Body of pancreas (tissue), 4 donors: ENCODE data around the gene PIP4K2C. TPM values are rescaled to one million over a fixed set of nuclear protein-coding genes. Genes with fewer than 3 reads are reported as not detected.
A peak's percentile ranks its signal among the peaks of the same experiment; 100 is the strongest.

Experiments
- ATAC-seq: fragments of 150-250 bp; one replicate; pipeline ENCODE4 v1.9.1; 2016
- DNase-seq, 4 donors: peaks; one replicate each; pipeline ENCODE4 v3.0.0-alpha.2; 2019
- H3K27ac ChIP-seq, 4 donors: fragments of 200-600 bp; sonication (generic); 1 replicate in 3 of 4; 2 replicates in 1 of 4; pipeline versions ENCODE4 v1.5.1 to v1.6.1; 2016 to 2019; ENCODE audit warnings: mild to moderate bottlenecking in 1 of 4, mixed read lengths in 1 of 4, moderate library complexity in 1 of 4
- H3K27me3 ChIP-seq, 2 donors: fragments of 200-600 bp; sonication (generic); one replicate each; pipeline ENCODE4 v1.6.0; 2016; ENCODE audit warnings: mild to moderate bottlenecking in 1 of 2
- H3K36me3 ChIP-seq, 2 donors: fragments of 200-600 bp; sonication (generic); replicated peaks in 1 of 2; 2 replicates each; pipeline ENCODE4 v1.5.1; 2016; ENCODE audit warnings: low read depth in 2 of 2; ENCODE audit not compliant: insufficient read depth in 1 of 2
- H3K4me1 ChIP-seq: fragments of 200-600 bp; sonication (generic); one replicate; pipeline ENCODE4 v1.6.0; 2016
- H3K4me3 ChIP-seq, 2 donors: fragments of 200-600 bp; sonication (generic); 1 replicate in 1 of 2; 2 replicates in 1 of 2; pipeline ENCODE4 v1.5.1; 2016 to 2019
- H3K9me3 ChIP-seq, 3 donors: fragments of 200-600 bp; sonication (generic); 1 replicate in 2 of 3; 2 replicates in 1 of 3; pipeline ENCODE4 v1.5.1; 2016
- CTCF ChIP-seq, 7 experiments: fragments of 450-650 bp in 4 of 7; fragments of 200-600 bp in 3 of 7; sonication (generic) in 3 of 7; IDR thresholded peaks; one replicate each; pipeline ENCODE4 v1.5.1; 2016 to 2019; ENCODE audit warnings: antibody characterized with exemption in 7 of 7
- POLR2A ChIP-seq, 3 donors: fragments of 450-650 bp; IDR thresholded peaks; one replicate each; pipeline ENCODE4 v1.6.1; 2016; ENCODE audit warnings: antibody characterized with exemption in 3 of 3, mild to moderate bottlenecking in 2 of 3
- WGBS, 2 donors: methylation state at CpG; one replicate each; pipeline ENCODE4 v1.1.5; 2017; 5-methylcytosine and 5-hydroxymethylcytosine counted together
- intact Hi-C: fragments of 100-400 bp; cut with DNase I; formaldehyde crosslinking; loops from one replicate; pipeline ENCODE4 v1.15.1; 2023
- total RNA-seq, 2 donors: library from RNA; depleted of rRNA; stranded (reverse); fragments of >200 nt; gene quantifications; one replicate each; pipeline ENCODE4 v1.1.0, GENCODE V29; 2016

The PIP4K2C gene
- total RNA-seq, 2 donors from 2014 or later, result 12.2 to 48.0 TPM

GRCh38 chr12:57602544-57602943, 11.6 kb downstream of the PIP4K2C start:
- TF ChIP-seq CTCF (IDR thresholded peaks at IDR 0.05) (no peak), POLR2A (IDR thresholded peaks at IDR 0.05) (no peak)
- no peak overlapping the region for H3K27ac ChIP-seq

GRCh38 chr12:57603324-57603723, 12.3 kb downstream of the PIP4K2C start:
- Histone ChIP-seq H3K27me3 (no peaks in the 10 kb centered on the region), H3K36me3 (peaks cover 0 to 7% of the 10 kb centered on the region in 2 donors), H3K4me1 (peaks cover 19% of the 10 kb centered on the region), H3K27ac (peak overlapping the region in 2 of 4 donors; percentile 10 to 69), H3K4me3 (no peak overlapping the region), H3K9me3 (no peaks in the 10 kb centered on the region)
- intact Hi-C loops, result no loop called here
- ATAC-seq (no peak), DNase-seq (no peak)
- TF ChIP-seq POLR2A (IDR thresholded peaks at IDR 0.05), result no peak
- no peak for TF ChIP-seq CTCF (IDR thresholded peaks at IDR 0.05)
- WGBS, 2 donors, result 65 to 77% methylated on average over 2 of the region's 2 CpGs

More at GRCh38 chr12:57602544-57602943, 11.6 kb downstream of the PIP4K2C start:
- H3K36me3 ChIP-seq, result peaks cover 0 to 7% of the 10 kb centered on the region in 2 donors
- intact Hi-C loops, result no loop called here
- H3K9me3 ChIP-seq, result no peaks in the 10 kb centered on the region
- ATAC-seq (no peak), DNase-seq (no peak)
- peaks cover 19% of the 10 kb centered on the region for H3K4me1 ChIP-seq
- no peak overlapping the region for H3K4me3 ChIP-seq
- H3K27me3 ChIP-seq, result no peaks in the 10 kb centered on the region

- Histone ChIP-seq H3K4me1 (peaks cover 19% of the 10 kb centered on the region), H3K36me3 (peaks cover 0 to 6% of the 10 kb centered on the region in 2 donors), H3K4me3 (peak overlapping the region; percentile 20 to 36), H3K27me3 (no peaks in the 10 kb centered on the region), H3K27ac (peak overlapping the region; percentile 60 to 77 (median 66)), H3K9me3 (no peaks in the 10 kb centered on the region)
- TF ChIP-seq CTCF (IDR thresholded peaks at IDR 0.05) (no peak), POLR2A (IDR thresholded peaks at IDR 0.05) (peak in 1 of 3 donors; percentile 15)
- 23 to 24% methylated on average over 6 of the region's 6 CpGs for WGBS, 2 donors
- intact Hi-C loops, result no loop called here
- ATAC-seq (peak; percentile 43), DNase-seq (peak in 3 of 4 donors; percentile 45 to 58 (median 47))
Observed at GRCh38 chr12:57603815-57604453, 12.9 kb downstream of the PIP4K2C start.

- no peaks in the 10 kb centered on the region for H3K9me3 ChIP-seq
- DNase-seq (peak; percentile 35 to 70 (median 46)), ATAC-seq (peak; percentile 57)
- peaks cover 0 to 2% of the 10 kb centered on the region in 2 donors for H3K36me3 ChIP-seq
- peak within 1 kb of the TSS; percentile 60 to 77 (median 66) for H3K27ac ChIP-seq
- H3K27me3 ChIP-seq, result no peaks in the 10 kb centered on the region
- peaks cover 19% of the 10 kb centered on the region for H3K4me1 ChIP-seq
- H3K4me3 ChIP-seq, result peak within 1 kb of the TSS; percentile 20 to 36
- intact Hi-C loops, result no loop called here
- 0 to 3% methylated on average over 10 to 16 of the region's 36 CpGs for WGBS, 2 donors
- peak in 1 of 3 donors; percentile 6 for TF ChIP-seq POLR2A (IDR thresholded peaks at IDR 0.05)
- TF ChIP-seq CTCF (IDR thresholded peaks at IDR 0.05), result no peak
Observed at GRCh38 chr12:57604454-57604991, 13.5 kb downstream of the PIP4K2C start, which contains the start of gene DTX3. Gene DTX3, plus strand, starts transcription at chr12:57604824. Its CDS starts 1,694 bp downstream, at chr12:57606518.
